C4-2B (cell line): Measurements from ENCODE around the gene ITSN1.

Experiments
- CTCF ChIP-seq: fragments of 450-650 bp; conservative IDR thresholded peaks from 2 replicates; pipeline ENCODE4 v1.5.1; 2017; ENCODE audit warnings: mild to moderate bottlenecking
- ZFX ChIP-seq: fragments of 450-650 bp; IDR thresholded peaks from 2 replicates; pipeline ENCODE4 v1.6.1; 2017

GRCh38 chr21:33736569-33736968, 94.3 kb downstream of the ITSN1 start:
- TF ChIP-seq CTCF (no peak), ZFX (no peak)
